Mesenchymal stem cell (in vitro differentiated cells and primary cell): ENCODE measurements around the gene IGFL1.

Experiments used
- DNase-seq: peaks from one replicate; pipeline ENCODE4 v3.0.0-alpha.2; 2013
- H2AFZ ChIP-seq: one replicate; pipeline ENCODE4 v1.6.1; 2013; ENCODE audit warnings: low read depth, mild to moderate bottlenecking, control low read depth, inconsistent platforms, low read length, moderate library complexity
- H2AK5ac ChIP-seq: 2 replicates; pipeline ENCODE4 v1.6.1; 2013; ENCODE audit warnings: low read length, moderate library complexity, mild to moderate bottlenecking, inconsistent platforms; ENCODE audit not compliant: severe bottlenecking
- H2BK120ac ChIP-seq: one replicate; pipeline ENCODE4 v1.6.1; 2013; ENCODE audit warnings: low read depth, mild to moderate bottlenecking, inconsistent platforms, low read length, moderate library complexity
- H2BK12ac ChIP-seq, 2 experiments: one replicate each; pipeline ENCODE4 v1.6.1; 2013; ENCODE audit warnings: inconsistent platforms in 2 of 2, low read length in 2 of 2, mild to moderate bottlenecking in 2 of 2, moderate library complexity in 2 of 2, control low read depth in 1 of 2
- H2BK15ac ChIP-seq: one replicate; pipeline ENCODE4 v1.6.1; 2013; ENCODE audit warnings: mild to moderate bottlenecking, low read depth, inconsistent platforms; ENCODE audit not compliant: poor library complexity, severe bottlenecking
- H2BK5ac ChIP-seq: 2 replicates; pipeline ENCODE4 v1.6.1; 2013; ENCODE audit warnings: low read depth, mild to moderate bottlenecking, low read length, control low read depth, inconsistent platforms; ENCODE audit not compliant: poor library complexity, severe bottlenecking
- H3K14ac ChIP-seq, 2 experiments: one replicate each; pipeline ENCODE4 v1.6.1; 2013; ENCODE audit warnings: inconsistent platforms in 2 of 2, low read length in 2 of 2, control low read depth in 1 of 2, mild to moderate bottlenecking in 1 of 2, moderate library complexity in 1 of 2
- H3K18ac ChIP-seq, 2 experiments: one replicate each; pipeline ENCODE4 v1.6.1; 2013; ENCODE audit warnings: inconsistent platforms in 2 of 2, low read length in 2 of 2, control low read depth in 1 of 2, low read depth in 1 of 2, mild to moderate bottlenecking in 1 of 2
- H3K23ac ChIP-seq, 2 experiments: one replicate each; pipeline ENCODE4 v1.6.1; 2013; ENCODE audit warnings: inconsistent platforms in 2 of 2, low read length in 2 of 2, mild to moderate bottlenecking in 2 of 2, moderate library complexity in 2 of 2, control low read depth in 1 of 2
- H3K27ac ChIP-seq: 2 replicates; pipeline ENCODE4 v1.5.1; 2013; ENCODE audit warnings: mild to moderate bottlenecking, moderate library complexity, low read length, control low read depth, inconsistent platforms; ENCODE audit not compliant: poor library complexity, severe bottlenecking
- H3K27me3 ChIP-seq, 2 experiments: 2 replicates each; pipeline versions ENCODE4 v1.6.1 to v1.7.0; 2013; ENCODE audit warnings: low read length in 2 of 2, mild to moderate bottlenecking in 2 of 2, moderate library complexity in 2 of 2, control low read depth in 1 of 2, inconsistent platforms in 1 of 2; ENCODE audit not compliant: control insufficient read depth in 1 of 2, insufficient read depth in 1 of 2
- H3K36me3 ChIP-seq, 2 experiments: 2 replicates each; pipeline versions ENCODE4 v1.6.1 to v1.7.0; 2013; ENCODE audit warnings: low read length in 2 of 2, control low read depth in 1 of 2, inconsistent platforms in 1 of 2, low read depth in 1 of 2, mild to moderate bottlenecking in 1 of 2; ENCODE audit not compliant: insufficient read depth in 2 of 2, control insufficient read depth in 1 of 2
- H3K4ac ChIP-seq, 2 experiments: one replicate each; pipeline ENCODE4 v1.6.1; 2013; ENCODE audit warnings: inconsistent platforms in 2 of 2, low read length in 2 of 2, mild to moderate bottlenecking in 2 of 2, moderate library complexity in 2 of 2, control low read depth in 1 of 2, low read depth in 1 of 2
- H3K4me1 ChIP-seq: 2 replicates; pipeline ENCODE4 v1.6.1; 2013; ENCODE audit warnings: low read depth, low read length, control low read depth; ENCODE audit not compliant: control insufficient read depth, insufficient read depth
- H3K4me2 ChIP-seq: 2 replicates; pipeline ENCODE4 v1.6.1; 2013; ENCODE audit warnings: low read length, mild to moderate bottlenecking, inconsistent platforms; ENCODE audit not compliant: poor library complexity, severe bottlenecking
- H3K4me3 ChIP-seq, 2 experiments: 2 replicates each; pipeline versions ENCODE4 v1.5.1 to v1.7.0; 2013; ENCODE audit warnings: low read length in 2 of 2, mild to moderate bottlenecking in 2 of 2, control low read depth in 1 of 2, low read depth in 1 of 2; ENCODE audit not compliant: insufficient read depth in 1 of 2
- H3K79me1 ChIP-seq: replicated peaks from 2 replicates; pipeline ENCODE4 v1.6.1; 2013; ENCODE audit warnings: mild to moderate bottlenecking, control low read depth, low read length, inconsistent platforms; ENCODE audit not compliant: poor library complexity, severe bottlenecking
- H3K9ac ChIP-seq: 2 replicates; pipeline ENCODE4 v1.7.0; 2013; ENCODE audit warnings: mild to moderate bottlenecking, low read length, moderate library complexity
- H3K9me3 ChIP-seq: 2 replicates; pipeline ENCODE4 v1.7.0; 2013; ENCODE audit warnings: mild to moderate bottlenecking, low read length; ENCODE audit not compliant: control insufficient read depth
- H4K8ac ChIP-seq: one replicate; pipeline ENCODE4 v1.6.1; 2013; ENCODE audit warnings: inconsistent platforms, mild to moderate bottlenecking, low read length, moderate library complexity
- H4K91ac ChIP-seq: one replicate; pipeline ENCODE4 v1.6.1; 2013; ENCODE audit warnings: mild to moderate bottlenecking, low read length, inconsistent platforms
- WGBS: methylation state at CpG from one replicate; pipeline ENCODE4 v1.1.7; 2013; ENCODE audit warnings: mixed read lengths; 5-methylcytosine and 5-hydroxymethylcytosine counted together

The IGFL1 gene

DNA sequence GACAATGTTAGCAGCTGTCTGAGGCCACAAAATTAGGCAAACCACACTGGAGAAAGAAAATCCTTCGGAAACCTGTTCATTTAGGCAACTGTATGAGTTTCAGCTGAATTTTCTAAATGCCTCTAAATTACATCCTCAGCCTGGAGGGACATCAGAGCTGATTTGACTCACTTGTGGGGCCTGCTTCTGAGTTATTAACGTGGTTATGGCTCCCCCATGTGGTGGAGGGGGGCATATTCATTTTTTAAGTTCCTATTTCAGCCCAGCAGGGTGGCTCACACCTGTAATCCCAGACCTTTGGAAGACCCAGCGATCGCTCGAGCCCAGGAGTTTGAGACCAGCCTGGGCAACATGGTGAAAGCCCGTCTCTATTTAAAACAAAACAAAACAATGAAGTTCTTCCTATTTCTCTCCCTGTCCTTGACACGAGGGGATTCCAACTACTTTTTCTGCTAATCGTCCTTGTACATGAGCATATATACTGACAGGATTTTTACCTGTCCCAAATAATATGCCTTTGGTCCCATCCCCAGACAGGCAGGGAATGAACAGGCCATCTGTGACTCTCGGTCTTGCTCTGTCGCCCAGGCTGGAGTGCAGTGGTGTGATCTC lies 35.8 kb downstream of the IGFL1 start:
- H2AK5ac ChIP-seq = peak overlapping the region; percentile 92
- no peak overlapping the region for H2BK120ac ChIP-seq
- peaks cover 10% of the 10 kb centered on the region for H3K4me1 ChIP-seq
- H3K27me3 ChIP-seq = peaks cover 0 to 74% of the 10 kb centered on the region in 2 experiments
- H3K4me3 ChIP-seq = no peak overlapping the region
- H3K9ac ChIP-seq = no peak overlapping the region
- H3K9me3 ChIP-seq = no peaks in the 10 kb centered on the region
- no peak overlapping the region for H3K23ac ChIP-seq
- no peak overlapping the region for H3K4ac ChIP-seq
- H4K91ac ChIP-seq = no peak overlapping the region
- no peak overlapping the region for H2BK15ac ChIP-seq
- H2BK12ac ChIP-seq = no peak overlapping the region
- peak overlapping the region; percentile 72 for H2BK5ac ChIP-seq
- no peaks in the 10 kb centered on the region for H3K79me1 ChIP-seq
- H3K14ac ChIP-seq = no peak overlapping the region
- H2AFZ ChIP-seq = no peak overlapping the region
- H3K36me3 ChIP-seq = no peaks in the 10 kb centered on the region
- 20% methylated on average over 10 of the region's 10 CpGs for WGBS
- DNase-seq = peak; percentile 81
- H3K4me2 ChIP-seq = no peak overlapping the region
- H3K27ac ChIP-seq = no peak overlapping the region
- H3K18ac ChIP-seq = no peak overlapping the region
- H4K8ac ChIP-seq = no peak overlapping the region

DNA sequence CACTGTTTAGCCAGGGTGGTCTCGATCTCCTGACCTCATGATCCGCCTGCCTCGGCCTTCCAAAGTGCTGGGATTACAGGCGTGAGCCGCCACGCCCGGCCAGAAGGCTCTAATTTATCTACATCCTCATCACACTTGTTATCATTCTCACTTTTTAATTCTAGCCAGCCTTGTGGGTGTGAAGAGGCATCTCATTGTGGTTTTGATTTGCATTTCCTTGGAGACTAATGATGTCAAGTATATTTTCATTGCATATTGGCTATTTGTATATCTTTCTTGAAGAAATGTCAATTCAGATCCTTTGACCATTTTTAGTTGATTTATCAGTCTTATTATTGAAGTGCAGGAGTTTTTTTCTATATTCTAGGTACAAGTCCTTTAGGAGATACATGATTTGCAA lies 39.6 kb downstream of the IGFL1 start:
- Histone ChIP-seq H3K4ac (no peak overlapping the region), H3K27me3 (peaks cover 0 to 48% of the 10 kb centered on the region in 2 experiments), H3K27ac (no peak overlapping the region), H2BK120ac (no peak overlapping the region), H4K91ac (no peak overlapping the region), H3K14ac (no peak overlapping the region), H2AFZ (no peak overlapping the region), H2AK5ac (no peak overlapping the region), H4K8ac (no peak overlapping the region), H3K9ac (no peak overlapping the region), H3K23ac (no peak overlapping the region), H2BK5ac (no peak overlapping the region), H3K18ac (no peak overlapping the region), H3K4me2 (no peak overlapping the region), H2BK15ac (no peak overlapping the region), H3K4me1 (peaks cover 13% of the 10 kb centered on the region), H2BK12ac (no peak overlapping the region), H3K4me3 (no peak overlapping the region), H3K79me1 (no peaks in the 10 kb centered on the region), H3K36me3 (no peaks in the 10 kb centered on the region), H3K9me3 (no peaks in the 10 kb centered on the region)
- DNase-seq = no peak
- WGBS = no CpG with 5 or more reads among the region's 7 CpGs

DNA sequence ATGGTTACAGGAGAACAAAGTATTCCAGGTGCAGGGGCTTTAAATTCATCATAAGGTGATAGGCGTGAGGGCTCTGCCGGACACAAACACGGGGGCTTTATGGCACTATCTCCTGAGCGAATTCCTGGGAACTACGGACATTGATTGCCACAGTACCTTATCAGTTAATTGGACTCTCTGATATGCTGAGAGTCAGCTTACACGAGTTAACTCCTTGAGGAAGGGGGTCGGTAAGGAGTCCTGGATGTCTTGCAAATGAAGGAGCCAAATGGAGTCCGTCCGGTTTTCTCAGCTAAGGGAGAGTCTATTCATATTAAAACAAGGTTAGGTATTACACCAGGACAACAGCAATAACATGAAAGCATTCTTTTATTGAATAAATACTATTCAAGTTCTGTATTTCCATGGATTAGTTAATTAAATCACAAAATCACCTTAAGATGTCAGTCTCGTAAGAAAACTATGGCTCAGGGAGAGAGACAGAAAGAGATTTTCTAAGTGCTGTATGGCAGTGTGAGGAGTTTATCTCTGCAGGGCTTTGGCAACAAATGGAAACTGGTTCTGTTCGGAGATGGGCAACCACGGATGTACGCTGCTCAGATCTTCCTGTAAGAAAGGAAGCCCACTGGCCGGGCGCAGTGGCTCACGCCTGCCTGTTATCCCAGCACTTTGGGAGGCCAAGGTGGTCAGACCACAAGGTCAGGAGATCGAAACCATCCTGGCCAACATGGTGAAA lies 41.1 kb downstream of the IGFL1 start:
- Histone ChIP-seq H2AFZ (no peak overlapping the region), H2BK12ac (no peak overlapping the region), H3K4ac (no peak overlapping the region), H2BK5ac (peak overlapping the region; percentile 84), H3K4me3 (no peak overlapping the region), H4K8ac (no peak overlapping the region), H4K91ac (no peak overlapping the region), H3K9ac (no peak overlapping the region), H3K4me2 (no peak overlapping the region), H3K4me1 (peaks cover 9% of the 10 kb centered on the region), H3K27me3 (peaks cover 0 to 39% of the 10 kb centered on the region in 2 experiments), H3K36me3 (no peaks in the 10 kb centered on the region), H3K27ac (peak overlapping the region; percentile 100), H3K9me3 (no peaks in the 10 kb centered on the region), H3K79me1 (no peaks in the 10 kb centered on the region), H2BK120ac (no peak overlapping the region), H2BK15ac (no peak overlapping the region), H3K14ac (no peak overlapping the region), H3K18ac (no peak overlapping the region), H3K23ac (no peak overlapping the region), H2AK5ac (peak overlapping the region; percentile 88)
- WGBS = 52% methylated on average over 14 of the region's 17 CpGs
- no peak for DNase-seq

DNA sequence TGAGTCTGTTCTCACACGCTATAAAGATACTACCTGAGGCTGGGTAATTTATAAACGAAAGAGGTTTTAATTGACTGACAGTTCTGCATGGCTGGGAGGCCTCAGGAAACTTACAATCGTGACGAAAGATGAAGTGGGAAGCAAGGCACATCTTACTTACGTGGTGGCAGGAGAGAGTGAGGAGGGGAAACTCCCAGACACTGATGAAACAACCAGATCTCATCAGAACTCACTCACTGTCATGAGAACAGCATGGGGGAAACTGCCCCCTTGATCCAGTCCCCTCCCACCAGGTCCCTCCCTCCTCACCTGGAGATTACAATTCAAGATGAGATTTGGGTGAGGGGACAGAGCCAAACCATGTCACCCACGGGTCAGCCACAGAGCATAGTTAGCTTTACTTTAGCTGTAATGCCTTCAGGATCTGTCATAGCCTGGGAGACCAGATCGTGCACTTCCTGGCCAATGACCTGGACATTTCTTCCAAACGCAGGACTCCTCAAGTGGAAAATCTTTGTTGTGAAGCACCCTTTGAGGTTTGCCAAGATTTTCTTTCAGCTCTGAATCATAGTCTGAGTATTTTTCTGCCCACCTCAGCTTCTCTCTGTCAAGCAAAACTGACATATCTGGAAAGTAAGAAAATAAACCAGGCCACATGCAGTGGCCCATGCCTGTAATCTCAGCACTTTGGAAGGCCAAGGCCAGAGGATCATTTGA lies 42.1 kb downstream of the IGFL1 start:
- Histone ChIP-seq H3K4me2 (no peak overlapping the region), H2BK12ac (no peak overlapping the region), H4K8ac (no peak overlapping the region), H3K14ac (no peak overlapping the region), H2AFZ (no peak overlapping the region), H3K79me1 (no peaks in the 10 kb centered on the region), H3K9ac (no peak overlapping the region), H3K9me3 (no peaks in the 10 kb centered on the region), H2AK5ac (peak overlapping the region; percentile 98), H3K18ac (peak overlapping the region in 1 of 2 experiments; percentile 18), H3K27me3 (peaks cover 0 to 34% of the 10 kb centered on the region in 2 experiments), H3K4me3 (no peak overlapping the region), H2BK15ac (no peak overlapping the region), H3K4me1 (peaks cover 9% of the 10 kb centered on the region), H4K91ac (no peak overlapping the region), H3K36me3 (no peaks in the 10 kb centered on the region), H3K23ac (no peak overlapping the region), H2BK120ac (no peak overlapping the region), H3K27ac (peak overlapping the region; percentile 100), H2BK5ac (peak overlapping the region; percentile 99), H3K4ac (no peak overlapping the region)
- DNase-seq = peak; percentile 95
- WGBS = 34% methylated on average over 7 of the region's 8 CpGs
